Thoracic aorta (tissue), 2 donors: ENCODE results near the gene DGKD. TPM values are rescaled to one million over a fixed set of nuclear protein-coding genes. Genes with fewer than 3 reads are reported as not detected.

Experiments used
- ATAC-seq: fragments of 150-250 bp; one replicate; pipeline ENCODE4 v1.8.0; 2017; ENCODE audit warnings: low read depth; ENCODE audit not compliant: insufficient number of reproducible peaks, low FRiP score
- DNase-seq: peaks from one replicate; pipeline ENCODE4 v3.0.0-alpha.2; 2020; ENCODE audit warnings: low spot score
- H3K27ac ChIP-seq, 2 donors: fragments of 200-600 bp; sonication (generic); 1 replicate in 1 of 2; 2 replicates in 1 of 2; pipeline ENCODE4 v1.5.1; 2016; ENCODE audit warnings: mild to moderate bottlenecking in 2 of 2, moderate library complexity in 2 of 2
- H3K27me3 ChIP-seq: fragments of 200-600 bp; sonication (generic); replicated peaks from 2 replicates; pipeline ENCODE4 v1.6.0; 2016; ENCODE audit warnings: mild to moderate bottlenecking; ENCODE audit not compliant: insufficient read depth
- H3K36me3 ChIP-seq: fragments of 200-600 bp; sonication (generic); one replicate; pipeline ENCODE4 v1.5.1; 2016
- H3K4me1 ChIP-seq, 2 donors: fragments of 200-600 bp; sonication (generic); 1 replicate in 1 of 2; 2 replicates in 1 of 2; pipeline versions ENCODE4 v1.5.1 to v1.6.0; 2016; ENCODE audit warnings: low read depth in 2 of 2, mild to moderate bottlenecking in 1 of 2; ENCODE audit not compliant: control insufficient read depth in 1 of 2
- H3K4me3 ChIP-seq: fragments of 200-600 bp; sonication (generic); 2 replicates; pipeline ENCODE4 v1.5.1; 2016; ENCODE audit warnings: mild to moderate bottlenecking
- H3K9me3 ChIP-seq: fragments of 200-600 bp; sonication (generic); 2 replicates; pipeline ENCODE4 v1.5.1; 2016
- total RNA-seq, 2 donors: library from RNA; depleted of rRNA; stranded (reverse); fragments of >200 nt; gene quantifications; one replicate each; pipeline versions ENCODE4 v1.1.0 to v1.2.3, GENCODE V29; 2016
- TF ChIP-seq, protein P1 (sequence below): fragments of 200-600 bp; sonication (generic); IDR thresholded peaks from one replicate; pipeline ENCODE4 v1.5.1; 2019; ENCODE audit warnings: antibody characterized with exemption

The DGKD gene
- total RNA-seq, 2 donors from 2014 or later, result 47.3 to 47.9 TPM

GRCh38 chr2:233438573-233439147 lies 84.4 kb downstream of the DGKD start:
- no peak for DNase-seq
- TF ChIP-seq, protein P1, sequence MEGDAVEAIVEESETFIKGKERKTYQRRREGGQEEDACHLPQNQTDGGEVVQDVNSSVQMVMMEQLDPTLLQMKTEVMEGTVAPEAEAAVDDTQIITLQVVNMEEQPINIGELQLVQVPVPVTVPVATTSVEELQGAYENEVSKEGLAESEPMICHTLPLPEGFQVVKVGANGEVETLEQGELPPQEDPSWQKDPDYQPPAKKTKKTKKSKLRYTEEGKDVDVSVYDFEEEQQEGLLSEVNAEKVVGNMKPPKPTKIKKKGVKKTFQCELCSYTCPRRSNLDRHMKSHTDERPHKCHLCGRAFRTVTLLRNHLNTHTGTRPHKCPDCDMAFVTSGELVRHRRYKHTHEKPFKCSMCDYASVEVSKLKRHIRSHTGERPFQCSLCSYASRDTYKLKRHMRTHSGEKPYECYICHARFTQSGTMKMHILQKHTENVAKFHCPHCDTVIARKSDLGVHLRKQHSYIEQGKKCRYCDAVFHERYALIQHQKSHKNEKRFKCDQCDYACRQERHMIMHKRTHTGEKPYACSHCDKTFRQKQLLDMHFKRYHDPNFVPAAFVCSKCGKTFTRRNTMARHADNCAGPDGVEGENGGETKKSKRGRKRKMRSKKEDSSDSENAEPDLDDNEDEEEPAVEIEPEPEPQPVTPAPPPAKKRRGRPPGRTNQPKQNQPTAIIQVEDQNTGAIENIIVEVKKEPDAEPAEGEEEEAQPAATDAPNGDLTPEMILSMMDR, result no peak
- ATAC-seq, result no peak
- no peaks in the 10 kb centered on the region for H3K27me3 ChIP-seq
- no peak overlapping the region for H3K4me3 ChIP-seq
- no peak overlapping the region for H3K27ac ChIP-seq
- no peaks in the 10 kb centered on the region for H3K9me3 ChIP-seq
- no peaks in the 10 kb centered on the region for H3K4me1 ChIP-seq
- H3K36me3 ChIP-seq, result peaks cover 25% of the 10 kb centered on the region

DNA sequence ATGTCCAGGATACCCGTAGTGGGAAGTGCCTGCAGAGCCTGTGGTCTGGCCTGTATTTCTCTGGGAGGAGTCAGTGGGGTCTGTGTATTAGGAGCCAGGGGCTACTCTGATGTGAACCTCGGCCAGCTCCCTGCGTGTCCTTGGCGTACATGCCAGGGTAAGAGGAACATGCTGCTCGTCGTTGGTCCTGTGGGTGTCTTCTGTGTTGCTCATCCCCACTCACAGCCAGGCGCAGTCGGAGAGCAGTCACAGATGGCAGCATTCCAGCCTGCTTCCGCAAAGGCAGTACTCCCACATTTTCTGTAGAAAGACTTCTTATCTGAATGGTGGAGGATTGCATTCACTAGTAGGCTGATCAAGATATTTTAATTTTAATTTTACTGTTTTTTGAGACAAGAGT lies 84.9 kb downstream of the DGKD start:
- ATAC-seq, result no peak
- no peak for DNase-seq

DNA sequence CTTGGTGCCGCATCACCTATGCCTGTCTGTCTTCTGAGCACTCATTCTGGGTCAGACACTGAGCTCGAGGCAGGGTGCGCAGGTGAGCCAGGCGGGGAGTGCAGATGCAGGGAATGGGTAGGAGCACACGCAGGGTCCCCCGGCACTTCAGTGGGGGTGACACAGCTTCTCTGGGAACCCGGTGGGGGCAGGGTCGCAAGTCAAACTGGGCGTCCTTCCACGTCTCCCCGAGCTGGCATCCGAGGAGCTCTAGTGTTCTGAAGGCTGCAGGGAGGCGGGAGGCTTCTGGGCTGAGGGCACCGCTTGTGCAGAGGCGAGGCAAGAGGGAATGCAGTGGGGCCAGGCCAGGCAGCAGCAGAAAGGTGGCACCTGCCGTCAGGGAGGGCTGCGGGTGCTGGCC lies 86.0 kb downstream of the DGKD start:
- ATAC-seq (no peak), DNase-seq (no peak)
- H3K9me3 ChIP-seq, result no peaks in the 10 kb centered on the region
- TF ChIP-seq, protein P1, result no peak
- peaks cover 32% of the 10 kb centered on the region for H3K36me3 ChIP-seq
- H3K4me3 ChIP-seq, result no peak overlapping the region
- H3K27ac ChIP-seq, result no peak overlapping the region
- H3K27me3 ChIP-seq, result no peaks in the 10 kb centered on the region
- no peaks in the 10 kb centered on the region for H3K4me1 ChIP-seq

More for the DNA sequence above, 84.9 kb downstream of the DGKD start:
- no peaks in the 10 kb centered on the region for H3K27me3 ChIP-seq
- H3K36me3 ChIP-seq, result peaks cover 25% of the 10 kb centered on the region
- TF ChIP-seq, protein P1, result no peak
- no peak overlapping the region for H3K27ac ChIP-seq
- no peak overlapping the region for H3K4me3 ChIP-seq
- H3K4me1 ChIP-seq, result no peaks in the 10 kb centered on the region
- no peaks in the 10 kb centered on the region for H3K9me3 ChIP-seq

DNA sequence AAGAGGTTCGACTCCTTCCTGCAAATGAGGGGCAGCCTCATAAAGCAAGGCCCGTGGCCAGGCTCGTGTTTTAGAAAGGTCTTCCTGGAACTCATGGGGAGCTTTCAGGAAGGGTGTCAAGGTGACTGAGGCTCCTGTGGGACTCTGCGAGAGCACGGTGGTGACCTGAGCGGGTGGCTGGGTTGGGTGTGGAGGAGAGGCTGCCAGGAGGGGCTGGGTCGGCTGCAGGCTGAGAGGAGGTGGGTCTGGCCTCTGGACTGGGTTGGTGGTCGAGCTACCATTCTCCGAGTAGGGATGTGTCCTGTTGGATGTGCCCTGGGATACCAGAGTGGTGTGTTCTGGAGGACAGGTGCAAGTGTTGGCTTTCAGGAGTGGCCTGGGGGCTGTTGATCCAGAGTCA lies 86.4 kb downstream of the DGKD start:
- DNase-seq (no peak), ATAC-seq (no peak)
- no peaks in the 10 kb centered on the region for H3K27me3 ChIP-seq
- no peaks in the 10 kb centered on the region for H3K4me1 ChIP-seq
- TF ChIP-seq, protein P1, result no peak
- no peaks in the 10 kb centered on the region for H3K9me3 ChIP-seq
- no peak overlapping the region for H3K27ac ChIP-seq
- H3K4me3 ChIP-seq, result no peak overlapping the region
- peaks cover 32% of the 10 kb centered on the region for H3K36me3 ChIP-seq

DNA sequence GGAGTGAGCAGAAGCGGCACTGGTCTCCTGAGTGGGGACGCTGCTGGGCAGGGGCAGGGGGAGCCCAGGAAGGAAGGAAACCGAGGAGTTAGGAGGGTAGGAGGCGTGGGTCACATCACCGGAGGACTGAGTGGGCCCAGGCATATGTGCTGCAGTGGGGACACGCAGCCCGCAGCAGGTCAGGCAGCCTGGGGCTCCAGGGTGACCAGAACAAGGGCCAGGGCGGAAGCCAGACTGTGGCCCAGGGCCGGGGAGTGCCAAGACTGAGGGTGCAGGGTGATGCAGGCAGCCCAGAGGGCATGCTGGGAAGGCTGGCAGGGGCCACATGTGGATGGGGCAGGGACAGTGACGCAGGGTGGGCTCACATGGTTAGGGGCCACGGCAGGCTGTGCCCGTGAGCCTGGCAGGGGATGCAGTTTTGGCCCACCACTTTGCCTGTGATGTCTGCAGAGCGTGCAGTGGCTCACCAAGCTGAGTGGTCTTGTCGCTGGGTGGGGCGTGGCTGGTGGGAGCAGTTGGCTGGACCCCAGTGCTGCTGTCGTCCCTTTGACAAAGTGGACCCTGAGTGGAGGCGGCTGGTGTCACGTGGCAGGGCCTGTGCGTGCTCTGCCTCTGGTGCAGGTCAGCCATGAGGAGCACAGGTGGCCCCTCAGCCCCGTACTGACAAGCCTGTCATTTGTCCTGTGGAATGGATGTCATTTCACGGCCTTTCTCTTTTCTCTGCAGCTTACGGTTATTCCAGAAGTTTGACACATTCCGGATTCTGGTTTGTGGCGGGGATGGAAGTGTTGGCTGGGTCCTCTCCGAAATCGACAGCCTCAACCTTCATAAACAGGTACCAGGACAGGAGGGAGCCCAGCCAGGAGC lies 87.1 kb downstream of the DGKD start:
- DNase-seq (no peak), ATAC-seq (no peak)
- TF ChIP-seq, protein P1, result no peak
- peaks cover 32% of the 10 kb centered on the region for H3K36me3 ChIP-seq
- H3K27me3 ChIP-seq, result no peaks in the 10 kb centered on the region
- H3K4me3 ChIP-seq, result no peak overlapping the region
- H3K27ac ChIP-seq, result no peak overlapping the region
- H3K4me1 ChIP-seq, result no peaks in the 10 kb centered on the region
- H3K9me3 ChIP-seq, result no peaks in the 10 kb centered on the region
